ENCODE measurements around the gene TRIM7. TPM values are rescaled to one million over a fixed set of nuclear protein-coding genes. Genes with fewer than 3 reads are reported as not detected.

Gene TRIM7
- total RNA-seq, 1 donor from 2014 or later = 0.93 TPM

GRCh38 chr5:181239062-181239663 lies 34.2 kb upstream of the TRIM7 start:
- DNase-seq = no peak
- H3K27me3 Mint-ChIP-seq (ENCODE audit: unreplicated experiment) = peaks cover 11% of the 10 kb centered on the region
- TF ChIP-seq CTCF (IDR thresholded peaks at IDR 0.05; ENCODE audit: partially characterized antibody, unreplicated experiment) = no peak
- H3K4me1 Mint-ChIP-seq (ENCODE audit: low read depth, unreplicated experiment) = peaks cover 8% of the 10 kb centered on the region
- no peak overlapping the region for H3K4me3 Mint-ChIP-seq (ENCODE audit: unreplicated experiment)
- peak overlapping the region; percentile 17 for H3K27ac Mint-ChIP-seq (ENCODE audit: unreplicated experiment)
- peaks cover 22% of the 10 kb centered on the region for H3K9me3 Mint-ChIP-seq (ENCODE audit: unreplicated experiment)
- H3K36me3 Mint-ChIP-seq (ENCODE audit: unreplicated experiment) = no peaks in the 10 kb centered on the region

DNA sequence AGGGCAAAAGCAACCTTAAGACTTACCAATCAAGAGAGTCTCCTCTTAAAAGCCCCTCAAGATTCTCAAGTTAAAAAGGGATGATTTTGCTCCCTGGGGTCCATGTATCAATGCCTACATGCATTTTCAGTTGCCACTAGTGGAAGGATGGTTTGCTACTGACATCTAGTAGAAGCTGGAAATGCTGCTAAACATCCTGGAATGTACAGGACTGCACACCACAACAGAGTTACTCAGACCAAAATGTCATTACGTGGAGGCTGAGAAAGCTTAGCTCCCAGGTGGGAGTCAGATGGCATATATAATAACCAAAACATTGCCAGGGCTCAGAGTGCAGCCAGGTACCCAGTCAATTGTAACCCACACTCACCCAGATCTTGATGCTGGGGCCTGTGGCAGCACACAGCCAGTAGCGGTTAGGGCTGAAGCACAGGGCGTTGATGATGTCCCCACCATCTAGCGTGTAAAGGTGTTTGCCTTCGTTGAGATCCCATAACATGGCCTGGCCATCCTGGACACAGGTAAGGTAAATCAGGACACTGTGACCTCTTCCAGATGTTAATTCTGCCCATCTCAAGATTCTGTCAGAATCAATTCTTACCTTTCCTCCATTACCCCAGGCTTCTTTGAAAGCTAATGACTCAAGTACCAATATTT lies 32.9 kb upstream of the TRIM7 start:
- Mint-ChIP-seq H3K4me1 (ENCODE audit: low read depth, unreplicated experiment) (peaks cover 8% of the 10 kb centered on the region), H3K27me3 (ENCODE audit: unreplicated experiment) (peaks cover 5% of the 10 kb centered on the region), H3K4me3 (ENCODE audit: unreplicated experiment) (no peak overlapping the region), H3K27ac (ENCODE audit: unreplicated experiment) (no peak overlapping the region), H3K9me3 (ENCODE audit: unreplicated experiment) (peaks cover 14% of the 10 kb centered on the region), H3K36me3 (ENCODE audit: unreplicated experiment) (no peaks in the 10 kb centered on the region)
- TF ChIP-seq CTCF (IDR thresholded peaks at IDR 0.05; ENCODE audit: partially characterized antibody, unreplicated experiment) = no peak
- no peak for DNase-seq

DNA sequence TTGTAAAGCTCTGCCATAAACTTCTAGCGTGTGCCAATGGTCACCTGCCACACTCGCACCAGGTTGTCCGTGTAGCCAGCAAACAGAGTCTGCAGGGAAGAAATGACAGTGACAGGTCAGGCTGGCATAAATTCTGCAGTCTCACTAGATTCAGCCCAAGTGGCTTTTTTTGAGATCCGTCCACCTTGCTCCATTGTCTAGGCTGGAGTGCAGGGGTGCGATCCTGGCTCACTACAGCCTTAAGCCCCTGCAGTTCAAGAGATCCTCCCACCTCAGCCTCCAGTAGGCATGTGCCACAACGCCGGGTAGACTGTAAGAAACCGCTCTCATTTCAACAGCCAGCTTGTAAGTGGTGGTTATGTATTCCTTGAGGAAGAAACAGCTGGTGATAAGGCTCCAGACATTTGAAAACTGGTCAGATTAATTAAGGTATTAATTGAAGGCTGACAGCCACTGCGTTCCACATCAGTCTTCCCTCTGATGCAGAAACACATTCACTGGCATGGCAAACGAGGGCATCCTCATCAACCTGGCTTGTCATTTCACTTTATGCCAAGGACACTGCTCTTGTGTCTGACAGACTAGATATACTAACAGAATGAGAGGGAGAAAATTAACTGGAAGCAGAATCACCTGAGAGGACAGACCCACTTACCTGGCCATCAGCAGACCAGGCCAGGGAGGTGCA lies 32.1 kb upstream of the TRIM7 start:
- Mint-ChIP-seq H3K9me3 (ENCODE audit: unreplicated experiment) (peaks cover 9% of the 10 kb centered on the region), H3K4me1 (ENCODE audit: low read depth, unreplicated experiment) (peaks cover 7% of the 10 kb centered on the region), H3K27me3 (ENCODE audit: unreplicated experiment) (peaks cover 3% of the 10 kb centered on the region), H3K27ac (ENCODE audit: unreplicated experiment) (peak overlapping the region; percentile 43), H3K4me3 (ENCODE audit: unreplicated experiment) (no peak overlapping the region), H3K36me3 (ENCODE audit: unreplicated experiment) (peaks cover 3% of the 10 kb centered on the region)
- no peak for TF ChIP-seq CTCF (IDR thresholded peaks at IDR 0.05; ENCODE audit: partially characterized antibody, unreplicated experiment)
- DNase-seq = no peak

- Mint-ChIP-seq H3K27ac (ENCODE audit: unreplicated experiment) (no peak overlapping the region), H3K4me1 (ENCODE audit: low read depth, unreplicated experiment) (peaks cover 1% of the 10 kb centered on the region), H3K9me3 (ENCODE audit: unreplicated experiment) (peaks cover 9% of the 10 kb centered on the region), H3K36me3 (ENCODE audit: unreplicated experiment) (peaks cover 5% of the 10 kb centered on the region), H3K27me3 (ENCODE audit: unreplicated experiment) (peaks cover 3% of the 10 kb centered on the region), H3K4me3 (ENCODE audit: unreplicated experiment) (no peak overlapping the region)
- TF ChIP-seq CTCF (IDR thresholded peaks at IDR 0.05; ENCODE audit: partially characterized antibody, unreplicated experiment) = no peak
- DNase-seq = no peak
Measured at GRCh38 chr5:181236471-181236870, 31.5 kb upstream of the TRIM7 start.
